ENCODE measurements around the gene LRRC15. TPM values are rescaled to one million over a fixed set of nuclear protein-coding genes. Genes with fewer than 3 reads are reported as not detected.

The LRRC15 gene
- total RNA-seq, 2 experiments from 2014 or later: not detected

- H3K36me3 ChIP-seq (ENCODE audit: insufficient read depth, low read length): no peaks in the 10 kb centered on the region
- no peak overlapping the region for H2AFZ ChIP-seq (ENCODE audit: low read length)
- H3K9me3 ChIP-seq (ENCODE audit: low read length): no peaks in the 10 kb centered on the region
- POLR2A ChIA-PET: interaction anchor here (0.5 kb wide), 1 partner anchor 10 kb away, joined by 3 read pairs; no protein-coding TSS in a partner anchor
- TF ChIP-seq, protein P1, sequence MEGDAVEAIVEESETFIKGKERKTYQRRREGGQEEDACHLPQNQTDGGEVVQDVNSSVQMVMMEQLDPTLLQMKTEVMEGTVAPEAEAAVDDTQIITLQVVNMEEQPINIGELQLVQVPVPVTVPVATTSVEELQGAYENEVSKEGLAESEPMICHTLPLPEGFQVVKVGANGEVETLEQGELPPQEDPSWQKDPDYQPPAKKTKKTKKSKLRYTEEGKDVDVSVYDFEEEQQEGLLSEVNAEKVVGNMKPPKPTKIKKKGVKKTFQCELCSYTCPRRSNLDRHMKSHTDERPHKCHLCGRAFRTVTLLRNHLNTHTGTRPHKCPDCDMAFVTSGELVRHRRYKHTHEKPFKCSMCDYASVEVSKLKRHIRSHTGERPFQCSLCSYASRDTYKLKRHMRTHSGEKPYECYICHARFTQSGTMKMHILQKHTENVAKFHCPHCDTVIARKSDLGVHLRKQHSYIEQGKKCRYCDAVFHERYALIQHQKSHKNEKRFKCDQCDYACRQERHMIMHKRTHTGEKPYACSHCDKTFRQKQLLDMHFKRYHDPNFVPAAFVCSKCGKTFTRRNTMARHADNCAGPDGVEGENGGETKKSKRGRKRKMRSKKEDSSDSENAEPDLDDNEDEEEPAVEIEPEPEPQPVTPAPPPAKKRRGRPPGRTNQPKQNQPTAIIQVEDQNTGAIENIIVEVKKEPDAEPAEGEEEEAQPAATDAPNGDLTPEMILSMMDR (conservative IDR thresholded peaks at IDR 0.05; ENCODE audit: low read length): no peak
- TF ChIP-seq EZH2phosphoT487 (IDR thresholded peaks at IDR 0.05; ENCODE audit: borderline replicate concordance, low read depth, low read length): no peak
- H3K4me1 ChIP-seq (ENCODE audit: insufficient read depth, low read length, poor library complexity, severe bottlenecking): peaks cover 14% of the 10 kb centered on the region
- no peak for DNase-seq (ENCODE audit: low spot score)
- BruUV-seq (replicated peaks): no TSS peak
- no peak overlapping the region for H3K4me3 ChIP-seq (ENCODE audit: low read depth, low read length, poor library complexity, severe bottlenecking)
- CTCF ChIA-PET (ENCODE audit: unreplicated experiment): no interaction called here
- H4K20me1 ChIP-seq (ENCODE audit: insufficient read depth, low read length): no peaks in the 10 kb centered on the region
- no peak overlapping the region for H3K27ac ChIP-seq (ENCODE audit: low read depth, low read length, poor library complexity, severe bottlenecking)
- no peaks in the 10 kb centered on the region for H3K9me2 ChIP-seq (ENCODE audit: insufficient read depth, low read length)
- no peak overlapping the region for H3K4me2 ChIP-seq (ENCODE audit: low read length)
- no peaks in the 10 kb centered on the region for H3K79me2 ChIP-seq (ENCODE audit: insufficient read depth, low read depth, low read length)
- intact Hi-C loops (cut with micrococcal nuclease; ENCODE audit: unreplicated experiment): no loop called here
These were observed 5.3 kb downstream of the LRRC15 start for GRCh38 chr3:194364314-194364651.

- H3K27ac ChIP-seq (ENCODE audit: low read depth, low read length, poor library complexity, severe bottlenecking): no peak overlapping the region
- no peaks in the 10 kb centered on the region for H3K9me2 ChIP-seq (ENCODE audit: insufficient read depth, low read length)
- CTCF ChIA-PET (ENCODE audit: unreplicated experiment): no interaction called here
- DNase-seq (ENCODE audit: low spot score): no peak
- H3K4me1 ChIP-seq (ENCODE audit: insufficient read depth, low read length, poor library complexity, severe bottlenecking): no peaks in the 10 kb centered on the region
- no peaks in the 10 kb centered on the region for H3K79me2 ChIP-seq (ENCODE audit: insufficient read depth, low read depth, low read length)
- POLR2A ChIA-PET: no interaction called here
- no peaks in the 10 kb centered on the region for H3K9me3 ChIP-seq (ENCODE audit: low read length)
- H3K4me2 ChIP-seq (ENCODE audit: low read length): no peak overlapping the region
- H4K20me1 ChIP-seq (ENCODE audit: insufficient read depth, low read length): no peaks in the 10 kb centered on the region
- no peak overlapping the region for H3K4me3 ChIP-seq (ENCODE audit: low read depth, low read length, poor library complexity, severe bottlenecking)
- BruUV-seq (replicated peaks): no TSS peak
- no peaks in the 10 kb centered on the region for H3K36me3 ChIP-seq (ENCODE audit: insufficient read depth, low read length)
- H2AFZ ChIP-seq (ENCODE audit: low read length): no peak overlapping the region
- TF ChIP-seq, protein P1 (conservative IDR thresholded peaks at IDR 0.05; ENCODE audit: low read length): no peak
- no peak for TF ChIP-seq EZH2phosphoT487 (IDR thresholded peaks at IDR 0.05; ENCODE audit: borderline replicate concordance, low read depth, low read length)
- intact Hi-C loops (cut with micrococcal nuclease; ENCODE audit: unreplicated experiment): no loop called here
These were observed 9.0 kb downstream of the LRRC15 start for GRCh38 chr3:194360568-194360967.

DNA sequence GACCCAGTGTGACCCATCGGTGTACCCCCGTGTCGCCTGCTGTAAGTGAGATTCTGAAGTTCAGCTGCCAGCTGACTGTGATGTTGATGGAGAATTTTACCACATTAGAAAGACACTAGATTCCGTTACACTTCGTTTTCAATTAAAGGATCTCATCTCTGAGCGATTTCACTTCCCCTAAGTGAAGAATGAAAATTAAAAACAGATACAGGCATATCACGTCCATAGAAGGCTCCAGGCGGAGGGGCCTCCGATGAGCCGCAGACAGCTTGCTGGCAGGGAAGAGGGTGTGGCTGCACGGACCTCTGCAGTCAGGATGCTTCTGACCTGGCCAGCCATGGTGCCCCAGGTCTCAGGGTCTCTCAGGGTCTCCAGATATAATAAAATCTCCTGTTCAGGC is 11.9 kb downstream of the LRRC15 start:
- intact Hi-C loops (cut with micrococcal nuclease; ENCODE audit: unreplicated experiment): no loop called here
- H3K4me2 ChIP-seq (ENCODE audit: low read length): no peak overlapping the region
- H3K4me3 ChIP-seq (ENCODE audit: low read depth, low read length, poor library complexity, severe bottlenecking): no peak overlapping the region
- no peaks in the 10 kb centered on the region for H3K9me3 ChIP-seq (ENCODE audit: low read length)
- no TSS peak for BruUV-seq (replicated peaks)
- ChIA-PET POLR2A (no interaction called here), CTCF (ENCODE audit: unreplicated experiment) (interaction anchor here (0.6 kb wide), 1 partner anchor 370 kb away, joined by 5 read pairs; no protein-coding TSS in a partner anchor)
- TF ChIP-seq, protein P1 (conservative IDR thresholded peaks at IDR 0.05; ENCODE audit: low read length): no peak
- TF ChIP-seq EZH2phosphoT487 (IDR thresholded peaks at IDR 0.05; ENCODE audit: borderline replicate concordance, low read depth, low read length): no peak
- no peaks in the 10 kb centered on the region for H4K20me1 ChIP-seq (ENCODE audit: insufficient read depth, low read length)
- H3K36me3 ChIP-seq (ENCODE audit: insufficient read depth, low read length): no peaks in the 10 kb centered on the region
- no peak overlapping the region for H3K27ac ChIP-seq (ENCODE audit: low read depth, low read length, poor library complexity, severe bottlenecking)
- H2AFZ ChIP-seq (ENCODE audit: low read length): no peak overlapping the region
- no peaks in the 10 kb centered on the region for H3K79me2 ChIP-seq (ENCODE audit: insufficient read depth, low read depth, low read length)
- no peaks in the 10 kb centered on the region for H3K4me1 ChIP-seq (ENCODE audit: insufficient read depth, low read length, poor library complexity, severe bottlenecking)
- H3K9me2 ChIP-seq (ENCODE audit: insufficient read depth, low read length): no peaks in the 10 kb centered on the region
- DNase-seq (ENCODE audit: low spot score): no peak
